IPS-NIHi7 (cell line): ENCODE measurements around the gene CHST8.
"Not testable (repeated sequence)": the region's sequence is repeated elsewhere in the genome, so short reads cannot be mapped to it uniquely, and the experiment has no call there.

Experiments used
- DNase-seq: peaks from one replicate; pipeline ENCODE4 v3.0.0; 2012; ENCODE audit warnings: mixed read lengths; ENCODE audit errors: extremely low spot score

Gene CHST8

DNA sequence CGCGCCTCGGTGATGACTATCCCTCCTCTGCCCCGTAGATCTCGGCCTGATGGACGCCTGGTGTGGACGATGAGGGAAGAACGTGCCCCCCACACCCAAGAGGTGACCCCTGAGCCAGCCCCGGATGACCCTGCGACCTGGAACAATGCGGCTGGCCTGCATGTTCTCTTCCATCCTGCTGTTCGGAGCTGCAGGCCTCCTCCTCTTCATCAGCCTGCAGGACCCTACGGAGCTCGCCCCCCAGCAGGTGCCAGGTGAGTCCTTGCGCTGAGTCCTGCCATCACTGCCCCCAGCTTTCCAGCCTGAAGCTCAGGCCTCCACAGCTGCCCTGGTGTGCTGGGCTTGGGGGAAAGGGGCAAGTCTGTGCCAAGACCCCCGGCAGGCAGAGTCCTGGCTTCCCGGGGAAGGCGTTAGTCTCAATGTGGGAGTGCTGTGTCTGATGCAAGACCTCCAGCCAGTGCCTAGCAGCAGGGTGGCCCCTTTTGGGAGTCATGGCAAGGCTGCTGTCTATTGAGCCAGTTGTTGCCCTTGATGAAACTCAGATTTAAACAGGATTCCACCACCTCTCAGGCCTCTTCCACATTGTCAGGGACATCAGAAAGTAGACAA is 67.5 kb downstream of the CHST8 start:
- no peak for DNase-seq

DNA sequence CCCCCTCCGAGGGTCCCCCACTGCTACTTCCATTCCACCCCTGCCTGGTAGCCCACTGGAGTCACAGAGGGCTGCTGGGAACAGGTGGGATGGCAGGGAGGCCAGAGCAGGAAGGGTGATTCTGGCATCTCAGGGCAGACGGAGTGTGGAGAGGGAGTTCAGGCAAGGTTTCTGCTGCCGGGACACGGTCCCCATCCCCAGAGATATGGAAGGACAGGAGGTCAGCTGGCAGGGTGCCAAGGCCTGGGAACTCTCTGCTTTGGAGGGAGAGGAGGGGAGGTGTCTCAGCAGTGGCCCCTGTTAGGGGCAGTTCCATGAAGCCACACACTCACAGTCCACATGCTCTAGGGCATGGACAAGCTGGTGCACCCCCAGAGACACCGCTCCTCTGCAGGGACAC is 68.1 kb downstream of the CHST8 start:
- no peak for DNase-seq

GRCh38 chr19:33690378-33691029 is 68.8 kb downstream of the CHST8 start:
- DNase-seq: no peak

GRCh38 chr19:33691030-33691427 is 69.3 kb downstream of the CHST8 start:
- DNase-seq: no peak

DNA sequence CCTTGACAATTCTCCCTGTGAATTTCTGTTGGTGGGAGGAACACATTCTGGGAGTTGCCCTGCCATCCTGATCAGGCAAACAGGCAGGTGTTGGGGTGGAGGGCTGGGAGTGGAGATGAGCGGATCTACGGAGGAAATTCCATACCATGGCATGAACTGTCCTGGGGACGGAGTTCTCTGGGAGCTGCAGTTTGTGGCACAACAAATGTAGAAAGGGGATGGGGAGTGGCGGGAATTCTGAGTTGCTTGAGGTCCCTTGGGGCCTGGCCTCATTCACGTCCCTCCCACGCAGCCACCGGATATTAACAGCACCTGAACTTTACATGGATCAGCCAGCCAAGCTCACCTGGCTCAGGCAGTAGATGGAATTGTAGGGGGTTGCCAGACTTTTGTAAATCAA is 70.0 kb downstream of the CHST8 start:
- DNase-seq: no peak

DNA sequence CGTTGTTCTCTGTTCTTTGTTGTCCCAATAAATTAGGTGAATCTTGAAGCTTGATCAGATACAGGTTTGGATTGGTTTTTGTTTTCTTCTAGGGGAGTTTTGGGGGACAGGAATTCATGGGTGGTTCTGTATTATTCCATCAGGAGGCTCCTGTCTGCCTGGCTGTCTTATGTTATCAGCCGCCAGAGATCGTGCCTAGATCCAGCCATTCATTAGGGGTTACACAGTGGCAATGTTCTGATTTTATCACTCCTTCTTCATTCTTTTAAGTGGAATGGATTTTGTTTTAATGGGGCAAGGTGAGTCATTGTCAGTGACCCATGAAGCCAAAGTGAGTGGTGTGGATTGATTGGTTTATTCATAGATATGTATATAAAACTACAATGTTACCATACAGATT is 71.9 kb downstream of the CHST8 start:
- no peak for DNase-seq

DNA sequence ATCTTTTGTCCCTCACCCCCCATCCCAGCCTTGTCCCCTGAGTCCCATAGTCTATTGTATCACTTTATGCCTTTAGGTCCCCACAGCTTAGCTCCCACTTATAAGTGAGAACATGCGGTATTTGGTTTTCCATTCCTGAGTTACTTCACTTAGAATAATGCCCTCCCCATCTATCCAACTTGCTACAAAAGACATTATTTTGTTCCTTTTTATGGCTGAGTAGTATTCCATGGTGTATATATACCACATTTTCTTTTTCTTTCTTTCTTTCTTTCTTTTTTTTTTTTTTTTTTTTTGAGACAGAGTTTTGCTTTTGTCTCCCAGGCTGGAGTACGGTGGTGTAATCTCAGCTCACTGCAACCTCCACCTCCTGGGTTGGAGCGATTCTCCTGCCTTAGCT is 73.8 kb downstream of the CHST8 start:
- not testable (repeated sequence) for DNase-seq

- no peak for DNase-seq
Measured at GRCh38 chr19:33697766-33698165, 76.0 kb downstream of the CHST8 start.

GRCh38 chr19:33698576-33699435 is 77.1 kb downstream of the CHST8 start:
- DNase-seq: no peak

- DNase-seq: no peak
Measured at GRCh38 chr19:33699754-33700407, 78.1 kb downstream of the CHST8 start.

- no peak for DNase-seq
Measured at GRCh38 chr19:33700408-33701013, 78.8 kb downstream of the CHST8 start.

GRCh38 chr19:33701565-33701964 is 79.8 kb downstream of the CHST8 start:
- no peak for DNase-seq

DNA sequence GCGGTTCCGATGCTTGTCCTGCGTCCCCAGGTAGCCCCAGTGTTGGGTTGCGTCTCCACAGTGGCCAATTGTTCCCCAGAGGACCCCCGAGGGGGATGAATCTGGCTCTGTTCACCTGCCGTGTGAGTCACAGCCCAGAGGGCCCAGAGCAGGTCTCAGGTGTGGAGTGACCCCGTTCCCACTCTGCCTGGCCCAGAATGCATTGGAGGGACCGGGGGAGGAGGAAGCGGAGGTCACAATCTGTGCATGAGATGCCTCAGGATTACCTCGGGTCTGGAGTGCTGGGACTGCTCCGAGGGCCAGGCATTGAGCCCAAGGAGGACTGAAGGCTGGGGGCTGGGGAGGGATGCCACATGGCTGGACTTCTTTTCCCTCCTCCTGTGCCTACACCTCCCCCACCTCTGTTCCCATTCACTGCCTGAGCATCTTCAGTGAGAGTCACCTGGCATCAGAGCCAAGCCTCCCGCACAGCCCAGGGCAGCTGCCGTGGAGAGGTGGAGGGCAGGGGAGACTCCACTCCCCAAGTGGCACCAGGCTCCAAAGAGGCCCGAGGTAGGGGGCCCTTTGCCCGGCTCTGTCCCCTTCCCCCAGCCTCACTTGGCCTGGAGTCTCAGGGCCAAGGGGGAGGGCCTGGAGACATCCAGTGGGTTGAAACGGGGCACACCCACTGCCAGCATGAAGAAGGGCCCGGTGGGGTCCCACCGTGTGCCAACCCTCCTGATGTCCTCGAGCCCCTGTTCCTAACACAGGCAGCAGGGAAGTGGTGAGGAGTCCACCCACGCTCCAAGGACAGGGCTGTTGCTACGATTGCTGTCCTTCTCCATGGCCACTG is 81.1 kb downstream of the CHST8 start:
- no peak for DNase-seq

DNA sequence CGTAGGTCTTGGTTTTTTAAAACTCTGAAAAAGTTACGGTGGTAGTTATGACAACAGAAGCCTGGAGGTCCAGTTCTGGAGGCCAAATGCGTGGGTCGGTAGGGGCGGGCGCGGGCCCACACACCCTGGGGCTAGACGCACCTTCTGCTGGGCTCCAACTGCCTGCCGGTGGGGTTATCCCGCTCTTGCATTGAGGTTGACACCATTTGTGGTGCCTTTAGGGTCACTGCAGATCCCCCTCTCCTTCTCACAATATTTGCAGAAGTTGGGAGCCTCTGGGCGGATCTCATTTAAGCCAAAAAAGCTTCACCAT is 81.6 kb downstream of the CHST8 start:
- DNase-seq: no peak

GRCh38 chr19:33703821-33704220 is 82.1 kb downstream of the CHST8 start:
- DNase-seq: no peak

DNA sequence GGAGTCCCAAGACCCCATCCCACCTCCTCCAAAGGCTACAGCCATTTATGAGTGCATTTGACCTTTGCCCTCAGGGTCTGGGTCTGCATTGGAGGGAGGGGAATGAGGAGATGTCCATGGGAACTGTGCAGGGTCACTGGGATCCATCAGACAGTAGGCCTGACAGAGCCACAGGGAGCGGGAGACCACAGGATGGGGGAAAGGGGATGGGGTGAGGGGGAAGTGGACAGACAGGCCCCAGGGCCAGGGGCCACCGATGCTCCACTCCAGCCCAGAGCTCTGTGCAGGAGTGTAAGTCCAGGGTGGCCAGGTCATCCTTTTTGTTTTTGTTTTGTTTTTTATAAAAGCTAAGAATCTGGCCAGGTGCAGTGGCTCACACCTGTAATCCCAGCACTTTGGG is 82.5 kb downstream of the CHST8 start:
- no peak for DNase-seq

DNA sequence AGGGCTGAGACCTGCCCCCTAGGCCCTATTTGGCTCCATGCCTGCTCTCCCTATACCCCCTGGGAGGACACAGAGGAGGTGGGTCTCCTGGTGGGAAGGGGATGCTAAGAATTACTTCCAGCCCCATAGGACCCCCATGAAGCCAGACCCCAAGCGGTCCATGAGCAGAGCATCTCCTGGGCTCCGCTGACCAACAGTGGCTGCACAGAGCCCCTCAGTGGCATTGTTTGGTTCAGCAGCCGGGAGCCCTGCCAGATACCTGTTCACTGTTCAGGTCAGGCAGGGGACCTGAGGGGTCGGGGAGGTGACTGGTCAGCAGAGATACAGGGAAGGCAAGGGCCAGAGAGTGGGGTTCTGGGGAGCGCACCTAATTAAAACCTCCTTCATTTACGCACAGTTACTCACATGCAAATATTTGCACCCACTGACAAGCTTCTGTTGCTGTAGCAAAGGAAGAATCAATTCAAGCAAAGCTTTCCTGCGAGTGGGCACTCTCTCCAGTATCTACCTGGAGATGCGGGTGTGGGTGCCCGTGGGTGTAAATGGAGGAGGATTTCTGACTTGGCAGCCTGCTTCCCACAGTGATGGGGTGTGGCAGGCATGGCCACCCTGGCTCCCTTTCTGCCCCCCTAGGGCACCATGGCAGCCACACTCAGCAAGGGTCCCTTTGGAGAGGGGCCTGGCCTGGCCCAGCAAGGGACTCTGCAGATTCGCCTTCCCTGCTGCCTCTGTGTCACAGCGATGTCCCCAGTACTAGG is 83.5 kb downstream of the CHST8 start:
- peak; percentile 57 for DNase-seq

GRCh38 chr19:33705860-33706259 is 84.1 kb downstream of the CHST8 start:
- DNase-seq: no peak

- no peak for DNase-seq
Measured at GRCh38 chr19:33706631-33707030, 84.9 kb downstream of the CHST8 start.

DNA sequence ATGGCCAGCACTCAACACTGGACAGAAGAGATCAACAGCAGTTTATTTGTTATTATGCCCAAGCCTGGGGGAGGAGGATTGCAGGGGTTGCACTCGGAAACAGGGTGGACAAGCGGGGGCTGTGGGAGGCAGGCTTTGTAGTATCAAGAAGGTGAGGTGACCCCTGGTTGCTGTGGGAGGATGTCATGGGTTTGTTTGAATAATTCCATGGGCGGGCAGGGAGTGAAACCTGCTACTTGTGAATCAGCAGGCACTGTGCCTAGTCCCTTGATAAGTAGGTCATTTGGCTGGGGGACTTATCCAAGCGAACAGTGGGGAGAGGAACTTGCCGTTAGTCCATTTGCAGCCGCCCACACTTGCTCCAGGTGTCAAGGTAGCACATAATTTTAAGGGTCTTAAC is 90.5 kb downstream of the CHST8 start:
- no peak for DNase-seq

DNA sequence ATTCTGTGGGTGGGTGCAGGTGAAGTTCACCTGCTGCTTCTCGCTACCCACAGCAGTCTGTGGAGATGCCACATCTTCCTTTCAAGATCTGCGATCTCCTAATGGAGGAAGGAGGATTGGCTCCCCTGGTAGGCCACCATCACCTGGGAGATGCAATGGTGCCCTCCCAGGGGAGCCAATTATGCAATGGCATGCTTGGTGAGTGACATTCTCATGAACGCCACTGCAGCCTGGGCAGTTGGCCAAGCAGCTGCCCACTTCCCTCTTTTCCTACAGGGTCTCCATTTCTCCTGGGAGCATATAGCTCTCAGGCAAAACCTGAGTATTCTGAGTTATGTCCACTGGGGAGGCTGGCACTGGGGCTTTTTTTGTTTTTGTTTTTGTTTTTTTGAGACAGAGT is 91.4 kb downstream of the CHST8 start:
- no peak for DNase-seq
